ENCODE data around the gene IMP3.

- TF ChIP-seq CTCF (IDR thresholded peaks at IDR 0.05 in 2 of 3, conservative IDR thresholded peaks at IDR 0.05 in 1 of 3; ENCODE audit: insufficient read depth in 2 of 3, low read depth in 1 of 3, low read length in 3 of 3) (no peak), ZNF609 (CRISPR knock-in tag; IDR thresholded peaks at IDR 0.05; ENCODE audit: borderline replicate concordance) (no peak), THAP7 (CRISPR knock-in tag; IDR thresholded peaks at IDR 0.05) (no peak), SNIP1 (IDR thresholded peaks at IDR 0.05; ENCODE audit: low read depth) (no peak), ZNF398 (CRISPR knock-in tag; IDR thresholded peaks at IDR 0.05) (no peak), RAD51 (IDR thresholded peaks at IDR 0.05; ENCODE audit: borderline replicate concordance, low read depth) (no peak), KDM4B (IDR thresholded peaks at IDR 0.05; ENCODE audit: borderline replicate concordance in 2 of 2, low read depth in 1 of 2) (no peak), MAFG (tag; conservative IDR thresholded peaks at IDR 0.05) (no peak), ARNT (IDR thresholded peaks at IDR 0.05) (no peak), MXI1 (IDR thresholded peaks at IDR 0.05; ENCODE audit: low read depth, low read length) (no peak), SREBF1 (IDR thresholded peaks at IDR 0.05; ENCODE audit: borderline replicate concordance, low read depth, low read length) (no peak), ZNF384 (IDR thresholded peaks at IDR 0.05; ENCODE audit: low read depth, low read length) (no peak), LEF1 (IDR thresholded peaks at IDR 0.05) (no peak)
Measured at GRCh38 chr15:75649848-75650247, 9.8 kb upstream of the IMP3 start.
